ENCODE results near the gene PARP3. TPM values are rescaled to one million over a fixed set of nuclear protein-coding genes. Genes with fewer than 3 reads are reported as not detected.
A peak's percentile ranks its signal among the peaks of the same experiment; 100 is the strongest.
"Not testable (repeated sequence)": the region's sequence is repeated elsewhere in the genome, so short reads cannot be mapped to it uniquely, and the experiment has no call there.

Gene PARP3
- total RNA-seq, 1 experiment from 2014 or later, result 45.4 TPM

DNA sequence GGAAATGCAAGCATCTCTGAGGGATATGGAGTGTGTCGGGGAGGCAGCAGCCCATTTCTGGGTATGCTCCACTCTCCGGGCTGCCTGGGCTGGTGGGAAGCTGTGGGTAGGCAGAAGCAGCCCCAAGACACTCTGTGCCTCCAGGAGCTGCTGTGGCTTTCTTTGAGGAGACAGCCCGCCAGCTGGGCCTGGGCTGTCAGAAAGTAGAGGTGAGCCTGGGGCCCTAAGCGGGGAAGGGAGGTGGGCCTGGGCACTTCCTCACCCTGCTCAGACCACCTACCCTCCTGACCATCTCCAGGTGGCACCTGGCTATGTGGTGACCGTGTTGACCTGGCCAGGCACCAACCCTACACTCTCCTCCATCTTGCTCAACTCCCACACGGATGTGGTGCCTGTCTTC is 42.9 kb downstream of the PARP3 start:
- no peak for DNase-seq (ENCODE audit: low spot score)

DNA sequence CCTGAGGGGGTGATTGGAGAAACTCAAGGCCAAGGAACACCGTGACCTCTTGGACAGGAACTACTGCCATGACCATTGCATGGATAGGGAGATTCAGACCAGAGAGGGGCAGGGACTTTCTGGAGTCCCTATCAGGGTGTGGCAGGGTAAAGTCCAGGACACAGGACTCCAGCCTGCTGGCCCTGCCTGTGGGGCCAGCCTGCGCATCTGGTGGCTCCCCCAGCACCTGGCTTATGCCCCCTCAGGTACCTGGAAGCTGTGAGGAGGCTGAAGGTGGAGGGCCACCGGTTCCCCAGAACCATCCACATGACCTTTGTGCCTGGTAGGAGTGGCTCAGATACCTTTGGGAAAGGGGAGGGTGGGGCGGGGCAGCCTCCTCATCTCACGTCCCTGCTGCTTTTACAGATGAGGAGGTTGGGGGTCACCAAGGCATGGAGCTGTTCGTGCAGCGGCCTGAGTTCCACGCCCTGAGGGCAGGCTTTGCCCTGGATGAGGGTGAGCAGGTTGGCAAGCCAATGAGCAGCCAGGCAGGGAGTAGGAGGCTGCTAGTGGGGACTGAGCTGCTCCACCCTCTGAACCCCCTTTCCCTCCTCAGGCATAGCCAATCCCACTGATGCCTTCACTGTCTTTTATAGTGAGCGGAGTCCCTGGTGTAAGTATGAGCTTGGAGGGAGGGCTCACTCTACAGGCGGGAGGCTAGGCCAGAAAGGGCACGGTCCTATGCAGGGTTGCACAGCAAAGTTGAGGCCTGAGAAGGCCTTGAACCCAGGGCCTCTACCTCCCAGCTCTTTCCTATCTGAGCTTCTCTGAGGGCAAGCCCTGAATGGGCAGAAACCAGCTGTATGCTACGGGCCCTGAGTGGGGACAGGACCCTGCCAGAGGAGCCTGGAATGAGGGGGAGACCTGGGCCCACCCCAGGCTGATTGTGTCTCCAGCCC is 44.1 kb downstream of the PARP3 start:
- DNase-seq (ENCODE audit: low spot score), result no peak

DNA sequence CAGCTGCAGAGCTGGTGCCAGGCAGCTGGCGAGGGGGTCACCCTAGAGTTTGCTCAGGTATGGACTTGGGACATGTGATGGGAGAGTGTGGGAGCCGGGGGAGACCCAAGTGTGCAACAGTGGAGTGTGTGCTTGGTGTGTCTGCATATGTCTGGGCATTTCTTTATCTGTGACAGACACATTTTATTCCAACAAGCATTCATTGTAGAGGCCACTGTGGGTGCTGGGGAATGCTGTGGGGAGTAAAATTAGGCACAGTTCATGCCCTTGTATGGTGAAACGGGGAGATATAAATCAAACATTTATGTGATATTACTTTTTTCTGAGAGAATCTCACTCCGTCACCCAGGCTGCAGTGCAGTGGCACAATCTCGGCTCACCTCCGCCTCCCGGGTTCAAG is 45.4 kb downstream of the PARP3 start:
- DNase-seq (ENCODE audit: low spot score), result no peak

- no peak for DNase-seq (ENCODE audit: low spot score)
These were observed 46.4 kb downstream of the PARP3 start for GRCh38 chr3:51988286-51989146.

GRCh38 chr3:51990501-51990971 is 48.4 kb downstream of the PARP3 start:
- not testable (repeated sequence) for DNase-seq (ENCODE audit: low spot score)

DNA sequence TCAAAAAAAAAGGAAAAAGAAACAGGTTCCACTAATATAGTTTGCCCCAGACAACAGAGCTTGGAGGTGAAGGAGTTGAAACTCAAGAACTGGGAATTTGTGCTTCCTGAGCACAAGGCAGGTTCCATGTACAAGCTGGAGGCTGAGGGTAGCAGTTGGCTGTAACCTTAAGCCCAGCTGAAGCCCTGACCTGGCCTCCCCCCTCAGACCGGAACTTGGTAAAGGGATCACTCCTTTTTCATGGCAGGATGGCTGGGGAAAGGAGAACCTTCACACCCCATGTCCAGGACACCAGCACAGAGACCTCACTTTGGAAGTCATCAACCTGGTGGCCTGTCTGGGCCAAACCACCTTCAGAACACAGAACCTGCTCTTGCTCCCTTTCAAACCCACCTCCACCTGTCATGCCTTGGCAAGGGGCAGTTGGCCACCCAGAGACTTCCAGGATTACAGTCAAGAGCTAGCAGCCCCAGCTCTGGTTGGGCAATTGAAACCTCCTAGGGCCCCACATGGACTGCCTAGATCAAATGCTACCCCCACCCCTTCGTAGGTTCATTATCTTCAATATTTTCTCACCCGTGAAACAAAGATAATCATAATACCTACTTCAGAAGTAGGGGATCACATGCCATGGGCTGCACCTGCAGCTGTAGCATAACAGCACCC is 50.0 kb downstream of the PARP3 start:
- no peak for DNase-seq (ENCODE audit: low spot score)

- not testable (repeated sequence) for DNase-seq (ENCODE audit: low spot score)
These were observed 51.5 kb downstream of the PARP3 start for GRCh38 chr3:51993657-51994056.

DNA sequence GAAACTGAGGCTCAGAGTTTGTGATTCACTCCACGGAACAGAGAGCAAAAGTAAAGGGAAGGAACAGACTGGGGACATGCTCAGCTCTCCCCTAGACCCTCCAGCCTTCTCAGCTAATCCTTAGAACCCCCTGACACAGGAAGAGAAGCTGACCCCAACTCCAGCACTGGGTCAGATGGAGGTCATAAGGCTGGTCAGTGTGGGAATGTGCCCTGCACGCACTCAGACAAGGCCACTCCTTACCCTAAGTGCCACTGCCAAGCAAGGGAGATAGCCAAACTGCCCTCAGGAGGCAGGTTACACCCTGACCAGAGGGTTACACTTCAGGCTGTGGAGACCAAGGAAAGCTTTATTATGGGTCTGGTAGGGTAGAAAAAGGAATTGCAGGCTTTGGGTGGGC is 52.4 kb downstream of the PARP3 start:
- DNase-seq (ENCODE audit: low spot score), result no peak

DNA sequence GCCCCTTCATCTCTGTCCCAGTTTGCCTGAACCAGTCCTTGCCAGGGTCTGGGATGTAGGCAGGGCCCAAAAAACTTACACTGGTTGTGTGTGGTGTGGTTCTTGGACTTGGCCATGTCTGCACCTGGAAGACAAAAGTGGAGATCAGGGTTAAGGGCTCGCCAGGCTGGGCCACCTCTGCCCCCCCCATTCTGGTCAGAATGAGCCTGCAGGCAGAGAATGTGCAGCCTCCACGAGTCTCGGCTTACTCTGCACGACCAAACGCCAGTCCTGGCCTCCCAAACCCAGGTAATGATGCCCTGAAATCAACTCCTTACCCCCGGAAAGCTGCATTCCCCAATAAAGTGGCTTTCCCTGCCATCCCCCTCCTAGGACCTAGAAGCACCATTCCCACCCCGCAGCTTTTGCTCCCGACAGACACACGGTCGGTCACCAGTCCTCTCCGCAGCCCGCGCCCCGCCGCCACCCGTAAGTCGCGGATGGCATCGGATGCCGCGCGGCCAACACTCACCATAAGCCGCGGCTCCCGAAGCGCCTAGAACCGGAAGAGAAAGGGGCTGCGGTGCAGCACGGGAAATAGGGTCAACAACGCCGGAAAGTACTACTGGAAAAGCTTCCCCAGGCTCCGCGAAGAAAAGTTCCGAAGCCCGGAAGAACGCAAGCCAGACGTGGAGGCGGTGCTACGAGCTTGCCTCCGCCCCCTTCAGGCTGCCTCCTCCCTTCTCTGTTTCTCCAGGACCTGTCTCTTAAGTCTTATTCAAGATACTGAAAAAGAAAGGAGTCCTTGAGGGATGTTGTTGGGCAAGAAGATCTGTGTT is 53.4 kb downstream of the PARP3 start, which contains the start of gene RPL29:
RPL29 (minus strand) TSS at position 550 of the 818 bp plus-strand sequence; CDS start at position 116, 434 bp downstream.
- peak; percentile 91 for DNase-seq (ENCODE audit: low spot score)

GRCh38 chr3:51997172-51997571 is 55.0 kb downstream of the PARP3 start:
- no peak for DNase-seq (ENCODE audit: low spot score)

DNA sequence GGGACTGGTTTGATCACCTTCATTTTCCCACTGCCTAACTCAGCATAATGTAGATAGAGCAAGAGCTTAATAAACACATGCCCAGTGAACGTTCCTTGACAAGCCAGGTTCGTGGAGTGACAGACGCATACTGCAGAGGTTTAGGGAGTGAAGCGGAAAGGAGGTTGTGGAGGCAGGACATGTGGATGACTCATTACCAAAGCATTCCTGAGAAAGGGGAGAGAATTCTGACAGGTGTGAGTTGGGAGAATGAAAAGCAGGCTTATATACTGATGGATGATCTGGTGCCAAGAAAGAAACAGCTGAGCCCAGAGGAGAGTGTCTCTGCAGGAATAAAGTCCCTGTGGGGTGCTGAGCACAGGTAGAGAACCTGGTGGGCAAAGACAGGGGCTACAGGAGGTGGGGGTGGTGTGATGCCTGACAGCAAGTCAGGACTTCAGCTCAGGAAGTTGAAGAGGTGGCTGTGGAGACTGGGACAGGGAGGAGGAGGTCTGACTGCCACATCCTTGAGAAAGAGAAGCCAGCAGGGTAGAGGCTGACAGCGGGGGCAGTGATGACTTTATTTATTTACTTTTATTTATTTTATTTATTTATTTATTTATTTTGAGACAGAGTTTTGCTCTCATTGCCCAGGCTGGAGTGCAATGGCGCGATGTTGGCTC is 55.9 kb downstream of the PARP3 start:
- peak; percentile 53 for DNase-seq (ENCODE audit: low spot score)

Other genes starting within 250 kb of the PARP3 start
- not detected in 2 replicates for gene GRM2, start 235.3 kb upstream of the PARP3 start, total RNA-seq (2014; rRNA removed; shearing (Covaris generic))
- not detected in 2 replicates for gene IQCF6, start 163.1 kb upstream of the PARP3 start, total RNA-seq (2014; rRNA removed; shearing (Covaris generic))
- not detected in 2 replicates for gene IQCF2, start 80.7 kb upstream of the PARP3 start, total RNA-seq (2014; rRNA removed; shearing (Covaris generic))
- gene IQCF5, start 66.8 kb upstream of the PARP3 start, total RNA-seq (2014; rRNA removed; shearing (Covaris generic)), result not detected in 2 replicates
- gene IQCF1, start 39.0 kb upstream of the PARP3 start, total RNA-seq (2014; rRNA removed; shearing (Covaris generic)), result not detected in 2 replicates
- gene RRP9, start 459 bp upstream of the PARP3 start, total RNA-seq (2014; rRNA removed; shearing (Covaris generic)), result 48.7 and 51.4 TPM in 2 replicates
- not detected in 2 replicates for gene GPR62, start 13.0 kb downstream of the PARP3 start, total RNA-seq (2014; rRNA removed; shearing (Covaris generic))
- gene PCBP4, start 25.1 kb downstream of the PARP3 start, total RNA-seq (2014; rRNA removed; shearing (Covaris generic)), result 99.7 and 107 TPM in 2 replicates
- 21.2 and 21.5 TPM in 2 replicates for gene ABHD14B, start 31.7 kb downstream of the PARP3 start, total RNA-seq (2014; rRNA removed; shearing (Covaris generic))
- gene ABHD14A, start 32.7 kb downstream of the PARP3 start, total RNA-seq (2014; rRNA removed; shearing (Covaris generic)), result 4.2 and 10.2 TPM in 2 replicates
- 46.5 and 66.1 TPM in 2 replicates for gene ACY1, start 41.2 kb downstream of the PARP3 start, total RNA-seq (2014; rRNA removed; shearing (Covaris generic))
- 704 and 1,100 TPM in 2 replicates for gene RPL29, start 53.5 kb downstream of the PARP3 start, total RNA-seq (2014; rRNA removed; shearing (Covaris generic))
- 14.1 and 16.3 TPM in 2 replicates for gene DUSP7, start 114.2 kb downstream of the PARP3 start, total RNA-seq (2014; rRNA removed; shearing (Covaris generic))
- 16.5 and 19.0 TPM in 2 replicates for gene POC1A, start 212.1 kb downstream of the PARP3 start, total RNA-seq (2014; rRNA removed; shearing (Covaris generic))

All from A172 (cell line).